ENCODE data around the gene TPSD1.

- TF ChIP-seq CTCF (conservative IDR thresholded peaks at IDR 0.05; ENCODE audit: low read depth, low read length) (no peak), EZH2 (IDR thresholded peaks at IDR 0.05; ENCODE audit: low read length, unreplicated experiment) (no peak)
Measured at GRCh38 chr16:1261131-1261892, 5.4 kb downstream of the TPSD1 start.
